Urinary bladder (tissue), 4 donors: ENCODE results near the gene GSTA2. TPM values are rescaled to one million over a fixed set of nuclear protein-coding genes. Genes with fewer than 3 reads are reported as not detected.

Experiments
- DNase-seq: peaks from one replicate; pipeline ENCODE4 v3.0.0-alpha.2; 2015; ENCODE audit errors: extremely low spot score
- H3K27ac ChIP-seq: one replicate; pipeline ENCODE4 v1.5.1; 2013; ENCODE audit warnings: low read depth, mild to moderate bottlenecking, moderate library complexity
- H3K36me3 ChIP-seq: one replicate; pipeline ENCODE4 v1.6.1; 2013; ENCODE audit warnings: mild to moderate bottlenecking, moderate library complexity; ENCODE audit not compliant: insufficient read depth
- H3K4me1 ChIP-seq: one replicate; pipeline ENCODE4 v1.6.1; 2013; ENCODE audit warnings: mild to moderate bottlenecking, moderate library complexity; ENCODE audit not compliant: insufficient read depth
- H3K4me3 ChIP-seq: one replicate; pipeline ENCODE4 v1.5.1; 2013; ENCODE audit warnings: low read depth, low read length
- polyA plus RNA-seq: library from polyadenylated mRNA; stranded (reverse); fragments of 200-250 nt; gene quantifications from one replicate; pipeline ENCODE4 v1.2.3, GENCODE V29; 2013
- total RNA-seq: library from RNA; depleted of rRNA; stranded (reverse); fragments of >200 nt; gene quantifications from one replicate; pipeline ENCODE4 v1.2.3, GENCODE V29; 2014
- donor health status: healthy with polysubstance abuse.
- donor health status: healthy.

The GSTA2 gene
- total and polyA plus RNA-seq, 2 donors, result not detected

GRCh38 chr6:52704060-52704459, 59.2 kb downstream of the GSTA2 start:
- H3K36me3 ChIP-seq, result no peaks in the 10 kb centered on the region

More at GRCh38 chr6:52704060-52704459, 59.2 kb downstream of the GSTA2 start:
- H3K4me1 ChIP-seq, result no peaks in the 10 kb centered on the region
- no peak for DNase-seq
- H3K4me3 ChIP-seq, result no peak overlapping the region
- H3K27ac ChIP-seq, result no peak overlapping the region

Other genes with a start within 250 kb of the GSTA2 start
- 25.2 TPM for gene TRAM2, start 186.4 kb downstream of the GSTA2 start, total RNA-seq
- 22.9 TPM for gene TRAM2, start 186.4 kb downstream of the GSTA2 start, polyA plus RNA-seq
- 34.2 TPM for gene TMEM14A, start 92.4 kb downstream of the GSTA2 start, total RNA-seq
- 36.4 TPM for gene TMEM14A, start 92.4 kb downstream of the GSTA2 start, polyA plus RNA-seq
- not detected for gene GSTA1, start 40.3 kb upstream of the GSTA2 start, total RNA-seq
- gene GSTA1, start 40.3 kb upstream of the GSTA2 start, polyA plus RNA-seq, result 0.24 TPM
- gene GSTA5, start 77.3 kb upstream of the GSTA2 start, total RNA-seq, result not detected
- not detected for gene GSTA5, start 77.3 kb upstream of the GSTA2 start, polyA plus RNA-seq
- not detected for gene GSTA3, start 146.2 kb upstream of the GSTA2 start, total RNA-seq
- not detected for gene GSTA3, start 146.2 kb upstream of the GSTA2 start, polyA plus RNA-seq
- gene GSTA4, start 231.8 kb upstream of the GSTA2 start, total RNA-seq, result 57.2 TPM
- 28.6 TPM for gene GSTA4, start 231.8 kb upstream of the GSTA2 start, polyA plus RNA-seq